ENCODE results near the gene CHRM5.

GRCh38 chr15:34099914-34100313, 131.6 kb downstream of the CHRM5 start:
- TF ChIP-seq CTCF (IDR thresholded peaks at IDR 0.05) (no peak), POLR2AphosphoS5 (IDR thresholded peaks at IDR 0.05) (no peak), POLR2A (IDR thresholded peaks at IDR 0.05) (no peak)
